Stimulated activated CD4-positive, alpha-beta T cell treated with anti-CD3 and anti-CD28 coated beads, Interleukin-2, amount 100 ng/mL, for 48 hours (primary cell): Measurements from ENCODE around the gene TTLL8.

Source experiments
- DNase-seq, 2 donors: peaks; one replicate each; pipeline ENCODE4 v3.0.0-alpha.2; 2020

The TTLL8 gene

GRCh38 chr22:50061141-50061823 lies 3.2 kb upstream of the TTLL8 start:
- DNase-seq = no peak

GRCh38 chr22:50060441-50061140 lies 2.5 kb upstream of the TTLL8 start:
- DNase-seq = no peak

- no peak for DNase-seq
Measured at GRCh38 chr22:50059881-50060262, 1.8 kb upstream of the TTLL8 start.

- no peak for DNase-seq
Measured at GRCh38 chr22:50058906-50059880, 1.1 kb upstream of the TTLL8 start.

GRCh38 chr22:50057278-50058060 lies 629 bp downstream of the TTLL8 start:
- DNase-seq = no peak

GRCh38 chr22:50056214-50056972 lies 1.7 kb downstream of the TTLL8 start:
- no peak for DNase-seq

GRCh38 chr22:50053861-50054260 lies 4.2 kb downstream of the TTLL8 start:
- DNase-seq = no peak

GRCh38 chr22:50051930-50052329 lies 6.2 kb downstream of the TTLL8 start:
- no peak for DNase-seq

GRCh38 chr22:50049299-50050195 lies 8.6 kb downstream of the TTLL8 start:
- DNase-seq = no peak

GRCh38 chr22:50048836-50049235 lies 9.3 kb downstream of the TTLL8 start:
- DNase-seq = no peak

GRCh38 chr22:50048061-50048765 lies 9.9 kb downstream of the TTLL8 start:
- no peak for DNase-seq

GRCh38 chr22:50047346-50047745 lies 10.8 kb downstream of the TTLL8 start:
- no peak for DNase-seq

GRCh38 chr22:50046481-50047245 lies 11.4 kb downstream of the TTLL8 start:
- no peak for DNase-seq

- DNase-seq = no peak
Measured at GRCh38 chr22:50046019-50046415, 12.1 kb downstream of the TTLL8 start.

GRCh38 chr22:50045211-50046018 lies 12.7 kb downstream of the TTLL8 start:
- DNase-seq = no peak

- no peak for DNase-seq
Measured at GRCh38 chr22:50044485-50045118, 13.5 kb downstream of the TTLL8 start.

GRCh38 chr22:50041361-50042065 lies 16.6 kb downstream of the TTLL8 start:
- no peak for DNase-seq
